ENCODE measurements around the gene JARID2. TPM values are rescaled to one million over a fixed set of nuclear protein-coding genes. Genes with fewer than 3 reads are reported as not detected.

Gene JARID2
- total RNA-seq, 1 donor from 2014 or later = 24.2 TPM

DNA sequence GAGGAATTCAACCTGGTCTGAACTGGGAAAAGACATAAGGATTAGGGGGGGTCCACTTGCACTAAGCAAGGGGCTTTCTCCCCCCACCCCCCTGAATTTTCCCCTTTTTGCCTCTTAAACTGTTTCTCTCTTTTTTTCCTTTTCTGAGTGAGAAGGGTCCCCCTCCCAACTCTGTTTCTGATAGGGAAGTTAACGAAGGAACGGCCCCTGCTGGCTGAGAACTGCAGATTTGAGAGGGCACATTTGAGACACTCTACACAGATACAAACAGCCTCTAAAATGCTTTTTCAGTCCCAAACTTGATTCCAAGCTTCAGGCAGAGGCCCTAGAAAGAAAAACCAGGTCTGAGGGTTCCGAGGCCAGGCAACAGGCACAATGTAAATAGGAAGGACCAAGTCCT, 91.7 kb downstream of the JARID2 start:
- Mint-ChIP-seq H3K9me3 (ENCODE audit: unreplicated experiment) (no peaks in the 10 kb centered on the region), H3K4me1 (ENCODE audit: low read depth, unreplicated experiment) (peaks cover 14% of the 10 kb centered on the region), H3K27me3 (ENCODE audit: low read depth, unreplicated experiment) (no peaks in the 10 kb centered on the region), H3K27ac (ENCODE audit: unreplicated experiment) (no peak overlapping the region), H3K36me3 (ENCODE audit: low read depth, unreplicated experiment) (no peaks in the 10 kb centered on the region), H3K4me3 (ENCODE audit: unreplicated experiment) (no peak overlapping the region)
- Histone ChIP-seq H3K9me3 (ENCODE audit: insufficient read depth, low read depth, low read length) (no peaks in the 10 kb centered on the region), H3K9ac (ENCODE audit: low read length) (no peak overlapping the region), H3K79me2 (ENCODE audit: insufficient read depth, low read length) (peaks cover 96% of the 10 kb centered on the region), H3K4me2 (ENCODE audit: low read length) (no peak overlapping the region), H3K36me3 (ENCODE audit: insufficient read depth, low read length) (no peaks in the 10 kb centered on the region), H2AFZ (ENCODE audit: low read depth, low read length) (no peak overlapping the region), H4K20me1 (ENCODE audit: insufficient read depth, low read length) (peaks cover 92% of the 10 kb centered on the region), H3K4me3 (ENCODE audit: insufficient read depth, low read depth, low read length) (no peak overlapping the region), H3K4me1 (ENCODE audit: insufficient read depth, low read length) (peaks cover 7% of the 10 kb centered on the region), H3K27ac (ENCODE audit: low read depth, low read length) (no peak overlapping the region), H3K27me3 (ENCODE audit: insufficient read depth, low read length) (no peaks in the 10 kb centered on the region)
- FAIRE-seq (no peak), DNase-seq (ENCODE audit: low read depth) (no peak)
- TF ChIP-seq EZH2 (IDR thresholded peaks at IDR 0.05; ENCODE audit: insufficient read depth, low read length) = no peak
- TF ChIP-seq, protein P1, sequence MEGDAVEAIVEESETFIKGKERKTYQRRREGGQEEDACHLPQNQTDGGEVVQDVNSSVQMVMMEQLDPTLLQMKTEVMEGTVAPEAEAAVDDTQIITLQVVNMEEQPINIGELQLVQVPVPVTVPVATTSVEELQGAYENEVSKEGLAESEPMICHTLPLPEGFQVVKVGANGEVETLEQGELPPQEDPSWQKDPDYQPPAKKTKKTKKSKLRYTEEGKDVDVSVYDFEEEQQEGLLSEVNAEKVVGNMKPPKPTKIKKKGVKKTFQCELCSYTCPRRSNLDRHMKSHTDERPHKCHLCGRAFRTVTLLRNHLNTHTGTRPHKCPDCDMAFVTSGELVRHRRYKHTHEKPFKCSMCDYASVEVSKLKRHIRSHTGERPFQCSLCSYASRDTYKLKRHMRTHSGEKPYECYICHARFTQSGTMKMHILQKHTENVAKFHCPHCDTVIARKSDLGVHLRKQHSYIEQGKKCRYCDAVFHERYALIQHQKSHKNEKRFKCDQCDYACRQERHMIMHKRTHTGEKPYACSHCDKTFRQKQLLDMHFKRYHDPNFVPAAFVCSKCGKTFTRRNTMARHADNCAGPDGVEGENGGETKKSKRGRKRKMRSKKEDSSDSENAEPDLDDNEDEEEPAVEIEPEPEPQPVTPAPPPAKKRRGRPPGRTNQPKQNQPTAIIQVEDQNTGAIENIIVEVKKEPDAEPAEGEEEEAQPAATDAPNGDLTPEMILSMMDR (IDR thresholded peaks at IDR 0.05; ENCODE audit: insufficient read depth, low read depth, low read length) = no peak

DNA sequence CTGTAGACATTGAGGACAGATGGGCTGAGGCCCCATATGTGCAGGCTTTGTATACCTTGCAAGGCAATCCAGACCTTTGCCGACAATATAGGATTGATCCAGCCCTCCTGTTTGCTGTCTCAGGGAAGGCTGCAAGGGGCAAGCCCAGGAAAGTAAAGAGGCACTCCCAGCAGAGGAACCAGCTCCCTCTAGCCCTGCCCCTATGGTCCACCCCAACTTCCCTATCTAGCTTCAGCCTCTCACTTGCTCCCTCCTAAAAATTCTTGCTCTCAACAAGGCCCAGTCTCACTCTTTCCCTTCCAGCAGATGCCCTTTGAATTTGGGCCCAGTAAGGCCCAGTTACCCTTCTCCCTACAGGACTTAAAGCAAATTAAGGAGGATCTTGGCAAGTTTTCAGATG, 92.6 kb downstream of the JARID2 start:
- DNase-seq (ENCODE audit: low read depth) (no peak), FAIRE-seq (no peak)
- H3K36me3 ChIP-seq (ENCODE audit: insufficient read depth, low read length) = no peaks in the 10 kb centered on the region
- H3K79me2 ChIP-seq (ENCODE audit: insufficient read depth, low read length) = peaks cover 98% of the 10 kb centered on the region
- no peak overlapping the region for H3K4me3 ChIP-seq (ENCODE audit: insufficient read depth, low read depth, low read length)
- H3K36me3 Mint-ChIP-seq (ENCODE audit: low read depth, unreplicated experiment) = no peaks in the 10 kb centered on the region
- no peaks in the 10 kb centered on the region for H3K9me3 ChIP-seq (ENCODE audit: insufficient read depth, low read depth, low read length)
- no peaks in the 10 kb centered on the region for H3K9me3 Mint-ChIP-seq (ENCODE audit: unreplicated experiment)
- no peak overlapping the region for H3K4me3 Mint-ChIP-seq (ENCODE audit: unreplicated experiment)
- TF ChIP-seq, protein P1 (IDR thresholded peaks at IDR 0.05; ENCODE audit: insufficient read depth, low read depth, low read length) = no peak
- no peak for TF ChIP-seq EZH2 (IDR thresholded peaks at IDR 0.05; ENCODE audit: insufficient read depth, low read length)
- H4K20me1 ChIP-seq (ENCODE audit: insufficient read depth, low read length) = peaks cover 95% of the 10 kb centered on the region
- no peaks in the 10 kb centered on the region for H3K27me3 ChIP-seq (ENCODE audit: insufficient read depth, low read length)
- no peaks in the 10 kb centered on the region for H3K27me3 Mint-ChIP-seq (ENCODE audit: low read depth, unreplicated experiment)
- H3K9ac ChIP-seq (ENCODE audit: low read length) = no peak overlapping the region
- no peak overlapping the region for H3K27ac Mint-ChIP-seq (ENCODE audit: unreplicated experiment)
- H3K4me1 ChIP-seq (ENCODE audit: insufficient read depth, low read length) = peaks cover 7% of the 10 kb centered on the region
- peaks cover 14% of the 10 kb centered on the region for H3K4me1 Mint-ChIP-seq (ENCODE audit: low read depth, unreplicated experiment)
- no peak overlapping the region for H2AFZ ChIP-seq (ENCODE audit: low read depth, low read length)
- no peak overlapping the region for H3K27ac ChIP-seq (ENCODE audit: low read depth, low read length)
- no peak overlapping the region for H3K4me2 ChIP-seq (ENCODE audit: low read length)

DNA sequence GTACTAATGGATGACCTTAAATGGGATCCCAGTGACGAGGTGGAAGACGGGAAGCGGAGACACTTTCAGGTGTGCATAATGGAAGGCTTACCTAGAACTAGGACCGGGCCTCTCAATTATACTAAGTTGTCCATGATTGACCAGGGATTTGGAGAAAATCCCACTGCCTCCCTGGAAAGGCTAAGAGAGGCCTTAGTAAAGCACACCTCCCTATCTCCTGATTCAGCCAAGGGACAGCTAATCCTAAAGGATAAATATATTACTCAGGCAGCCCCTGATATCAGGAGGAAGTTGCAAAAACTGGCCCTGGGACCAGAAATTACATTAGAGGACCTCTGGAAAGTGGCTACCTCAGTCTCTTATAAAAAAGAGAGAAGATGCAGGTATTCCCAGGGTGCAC, 93.2 kb downstream of the JARID2 start:
- TF ChIP-seq, protein P1 (IDR thresholded peaks at IDR 0.05; ENCODE audit: insufficient read depth, low read depth, low read length) = no peak
- no peak for TF ChIP-seq EZH2 (IDR thresholded peaks at IDR 0.05; ENCODE audit: insufficient read depth, low read length)
- H3K27me3 Mint-ChIP-seq (ENCODE audit: low read depth, unreplicated experiment) = no peaks in the 10 kb centered on the region
- Histone ChIP-seq H3K36me3 (ENCODE audit: insufficient read depth, low read length) (no peaks in the 10 kb centered on the region), H3K9ac (ENCODE audit: low read length) (no peak overlapping the region), H3K27ac (ENCODE audit: low read depth, low read length) (no peak overlapping the region), H3K4me1 (ENCODE audit: insufficient read depth, low read length) (peaks cover 7% of the 10 kb centered on the region), H3K27me3 (ENCODE audit: insufficient read depth, low read length) (no peaks in the 10 kb centered on the region), H3K9me3 (ENCODE audit: insufficient read depth, low read depth, low read length) (no peaks in the 10 kb centered on the region), H2AFZ (ENCODE audit: low read depth, low read length) (no peak overlapping the region), H3K4me2 (ENCODE audit: low read length) (no peak overlapping the region), H3K4me3 (ENCODE audit: insufficient read depth, low read depth, low read length) (no peak overlapping the region), H4K20me1 (ENCODE audit: insufficient read depth, low read length) (peaks cover 95% of the 10 kb centered on the region), H3K79me2 (ENCODE audit: insufficient read depth, low read length) (peaks cover 98% of the 10 kb centered on the region)
- no peak for FAIRE-seq
- DNase-seq (ENCODE audit: low read depth) = no peak
- no peak overlapping the region for H3K4me3 Mint-ChIP-seq (ENCODE audit: unreplicated experiment)
- no peak overlapping the region for H3K27ac Mint-ChIP-seq (ENCODE audit: unreplicated experiment)
- no peaks in the 10 kb centered on the region for H3K36me3 Mint-ChIP-seq (ENCODE audit: low read depth, unreplicated experiment)
- H3K4me1 Mint-ChIP-seq (ENCODE audit: low read depth, unreplicated experiment) = peaks cover 14% of the 10 kb centered on the region
- H3K9me3 Mint-ChIP-seq (ENCODE audit: unreplicated experiment) = no peaks in the 10 kb centered on the region
